Measurements from ENCODE around the gene ZNF195. TPM values are rescaled to one million over a fixed set of nuclear protein-coding genes. Genes with fewer than 3 reads are reported as not detected.
"Not testable (repeated sequence)": the region's sequence is repeated elsewhere in the genome, so short reads cannot be mapped to it uniquely, and the experiment has no call there.

The ZNF195 gene
- total RNA-seq, 1 experiment from 2014 or later = 28.6 TPM

GRCh38 chr11:3331078-3331477 lies 47.9 kb downstream of the ZNF195 start:
- DNase-seq (ENCODE audit: low read depth, low spot score); in situ Hi-C loops (cut with HindIII; ENCODE audit: low pct_unique_long_range_greater_than_20kb, low sequenced_read_pairs): not testable (repeated sequence)

GRCh38 chr11:3330064-3330463 lies 48.9 kb downstream of the ZNF195 start:
- DNase-seq (ENCODE audit: low read depth, low spot score); in situ Hi-C loops (cut with HindIII; ENCODE audit: low pct_unique_long_range_greater_than_20kb, low sequenced_read_pairs): not testable (repeated sequence)

GRCh38 chr11:3328503-3328902 lies 50.4 kb downstream of the ZNF195 start:
- in situ Hi-C loops (cut with HindIII; ENCODE audit: low pct_unique_long_range_greater_than_20kb, low sequenced_read_pairs); DNase-seq (ENCODE audit: low read depth, low spot score): not testable (repeated sequence)

- DNase-seq (ENCODE audit: low read depth, low spot score); in situ Hi-C loops (cut with HindIII; ENCODE audit: low pct_unique_long_range_greater_than_20kb, low sequenced_read_pairs): not testable (repeated sequence)
Measured at GRCh38 chr11:3326450-3326849, 52.5 kb downstream of the ZNF195 start.

- in situ Hi-C loops (cut with HindIII; ENCODE audit: low pct_unique_long_range_greater_than_20kb, low sequenced_read_pairs); DNase-seq (ENCODE audit: low read depth, low spot score): not testable (repeated sequence)
Measured at GRCh38 chr11:3324724-3325123, 54.2 kb downstream of the ZNF195 start.

Small RNA genes within 50 kb of the gene (small RNA-seq; reads per million reads assigned to genes)
- gene AC123788.2 = 0 reads per million in 2 experiments

Other genes with a start within 250 kb of the ZNF195 start
- gene OSBPL5, start 213.8 kb downstream of the ZNF195 start, total RNA-seq (2014; rRNA removed; shearing (Covaris generic)) = 11.7 and 15.2 TPM in 2 replicates
- not detected in 2 replicates for gene MRGPRG, start 160.3 kb downstream of the ZNF195 start, total RNA-seq (2014; rRNA removed; shearing (Covaris generic))
- not detected in 2 replicates for gene MRGPRE, start 146.7 kb downstream of the ZNF195 start, total RNA-seq (2014; rRNA removed; shearing (Covaris generic))